ENCODE results near the gene SALL2.

- no peak for TF ChIP-seq EZH2 (IDR thresholded peaks at IDR 0.05; ENCODE audit: borderline replicate concordance, control insufficient read depth, low read depth, low read length)
- no peak for TF ChIP-seq BRCA1 (IDR thresholded peaks at IDR 0.05; ENCODE audit: low read depth, low read length)
- no peak for TF ChIP-seq RCOR1 (conservative IDR thresholded peaks at IDR 0.05; ENCODE audit: low read depth, low read length)
- no peak for TF ChIP-seq CTCF (IDR thresholded peaks at IDR 0.05 in 2 of 3, conservative IDR thresholded peaks at IDR 0.05 in 1 of 3; ENCODE audit: control insufficient read depth in 2 of 3, extremely low read depth in 1 of 3, insufficient read depth in 1 of 3, low read depth in 3 of 3, low read length in 3 of 3)
Observed at GRCh38 chr14:21525571-21525961, 580 bp downstream of the SALL2 start.

Measured in GM12878 (cell line).